Activated T-helper 1 cell treated with Interleukin-2 at 50 U/mL for 16 hours (primary cell): ENCODE data around the gene PHKB.

ENCODE experiments used
- DNase-seq: peaks from one replicate; pipeline ENCODE4 v3.0.0-alpha.2; 2020; ENCODE audit warnings: low read depth

PHKB gene

DNA sequence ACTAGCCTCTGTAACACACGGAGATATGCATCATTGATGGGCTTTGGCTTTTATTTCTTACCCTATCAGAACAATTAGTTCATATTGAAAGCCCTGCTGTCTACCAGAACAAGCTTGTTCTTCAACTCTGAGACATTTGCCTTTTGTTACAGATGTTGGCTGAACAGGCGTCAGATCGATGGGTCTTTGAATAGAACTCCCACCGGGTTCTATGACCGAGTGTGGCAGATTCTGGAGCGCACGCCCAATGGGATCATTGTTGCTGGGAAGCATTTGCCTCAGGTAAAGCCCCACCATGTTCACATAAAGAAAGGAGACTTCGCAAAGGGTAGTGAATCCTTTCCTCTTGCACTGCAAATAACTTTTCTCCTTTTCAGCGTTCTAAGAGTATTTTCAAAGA, 232.1 kb downstream of the PHKB start:
- no peak for DNase-seq

DNA sequence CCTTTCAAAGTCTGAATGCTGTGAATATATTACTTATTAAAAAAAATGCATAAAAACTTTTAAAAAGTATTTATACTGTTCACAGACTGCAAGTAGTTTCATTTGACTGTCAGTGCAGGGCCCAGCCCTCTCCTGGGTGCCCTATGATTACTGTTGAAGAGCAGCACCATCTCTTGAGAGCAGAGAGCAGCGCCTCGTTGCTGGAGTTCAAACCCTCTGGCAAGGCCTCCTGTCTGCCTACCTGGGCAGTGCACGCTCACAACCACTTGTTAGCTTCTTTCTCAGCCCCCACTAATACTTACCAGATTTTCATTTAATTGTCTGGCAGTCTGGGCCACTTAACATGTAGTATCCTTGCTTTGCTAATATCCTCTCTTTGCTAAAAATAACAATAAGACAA, 233.4 kb downstream of the PHKB start:
- DNase-seq: no peak

DNA sequence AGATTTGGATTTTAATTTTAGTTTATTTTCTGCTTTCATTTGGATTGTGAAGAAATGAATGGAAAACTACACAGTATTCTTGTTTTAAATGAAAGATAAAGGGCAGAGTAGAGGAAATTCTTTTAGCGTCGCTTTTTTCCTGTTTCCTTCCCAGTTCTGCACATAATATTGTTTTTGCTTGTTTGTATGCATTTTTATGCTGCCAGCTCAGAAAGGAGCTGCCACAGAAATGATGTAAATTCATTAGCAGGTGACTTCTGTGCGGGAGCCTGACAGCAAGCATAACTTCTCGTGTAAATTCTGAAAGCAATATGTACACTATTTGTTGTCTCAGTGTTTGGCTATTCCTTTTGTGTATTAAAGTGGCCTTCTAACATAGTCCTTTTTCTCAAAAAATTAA, 234.6 kb downstream of the PHKB start:
- no peak for DNase-seq

DNA sequence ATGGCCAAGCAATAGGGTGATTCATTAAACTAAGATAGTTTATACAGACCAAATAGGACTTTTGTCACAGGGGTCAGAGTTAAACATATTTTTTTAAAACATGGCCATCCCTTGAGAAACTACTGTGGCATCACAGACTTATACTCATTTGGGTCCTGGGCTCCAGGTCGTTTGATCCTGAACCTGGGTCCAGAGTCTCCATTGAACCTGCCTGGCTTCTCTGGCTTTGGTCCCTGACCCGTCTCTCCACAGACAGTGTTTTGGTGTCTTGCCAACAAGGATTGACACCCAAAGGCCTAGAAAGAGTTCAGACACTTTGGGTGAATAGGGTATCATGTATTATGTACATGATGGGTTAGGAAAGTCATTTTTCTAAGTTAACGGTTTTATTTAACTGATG, 236.7 kb downstream of the PHKB start:
- no peak for DNase-seq

DNA sequence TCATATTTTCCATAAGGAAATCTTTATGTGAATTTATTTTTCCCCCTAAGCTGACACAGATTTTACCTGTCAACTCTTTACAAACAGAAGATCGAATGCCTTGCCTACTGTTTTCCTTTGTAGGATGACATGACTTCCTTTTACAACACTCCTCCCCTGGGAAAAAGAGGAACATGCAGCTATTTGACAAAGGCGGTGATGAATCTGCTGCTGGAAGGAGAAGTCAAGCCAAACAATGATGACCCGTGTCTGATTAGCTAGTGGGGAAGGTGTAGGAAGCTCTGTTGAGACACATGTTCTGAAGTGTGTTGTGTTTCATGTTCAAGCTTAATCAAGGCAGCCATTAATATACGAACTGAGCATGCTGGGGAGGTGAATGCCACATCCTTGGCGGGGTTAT, 238.0 kb downstream of the PHKB start:
- no peak for DNase-seq

DNA sequence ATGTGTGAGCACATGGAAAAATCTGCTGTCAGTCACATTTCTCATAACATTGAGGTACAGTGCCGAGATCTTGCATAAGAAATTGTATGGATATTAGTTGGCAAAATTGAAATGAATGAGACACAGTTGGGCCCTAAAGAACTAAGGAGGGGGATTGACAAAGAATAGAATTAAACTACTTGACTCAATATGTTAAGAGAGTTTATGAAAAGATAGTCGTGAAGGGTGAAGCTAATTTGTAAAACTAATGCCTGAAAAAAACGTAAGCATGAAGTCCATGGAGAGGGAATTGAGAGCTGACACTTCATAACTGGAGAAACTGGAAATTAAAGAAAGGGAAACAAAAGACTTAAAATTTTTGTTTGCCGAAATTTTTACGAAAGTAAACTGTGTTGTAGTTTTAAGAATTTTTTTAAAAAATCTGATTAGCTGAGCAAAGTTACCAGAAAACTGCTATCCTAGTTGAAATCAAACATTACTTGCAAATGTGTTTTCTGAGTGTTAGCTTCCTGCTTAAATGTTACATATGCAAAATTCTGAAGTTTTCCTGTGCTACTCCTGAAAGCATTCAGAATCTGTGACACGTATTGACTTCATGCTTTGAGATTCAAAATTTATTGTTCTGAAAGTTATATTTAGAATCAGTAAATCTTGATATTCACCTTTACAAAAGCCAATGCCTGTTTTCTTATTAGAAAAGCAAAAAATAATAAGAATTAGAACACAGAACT, 239.9 kb downstream of the PHKB start:
- no peak for DNase-seq

DNA sequence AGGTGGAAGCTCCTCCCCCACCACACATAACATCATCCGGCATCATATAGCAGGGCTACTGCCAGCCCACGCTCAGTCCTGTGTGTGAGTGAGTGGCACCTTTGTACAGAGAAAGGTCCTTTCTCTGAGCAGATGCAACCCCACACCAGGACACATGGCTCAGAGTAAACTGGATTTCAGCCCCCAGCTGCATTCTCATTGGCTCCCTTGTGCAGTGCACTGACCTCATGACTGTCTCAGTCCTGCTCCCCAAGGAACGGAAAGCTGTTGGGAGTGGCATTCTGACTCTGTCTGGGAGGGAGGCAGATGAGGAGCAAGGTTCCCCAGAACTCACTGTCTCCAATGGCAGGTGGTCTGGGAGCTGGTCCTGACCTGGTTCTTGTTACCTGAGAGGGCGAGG, 244.1 kb downstream of the PHKB start:
- no peak for DNase-seq

DNA sequence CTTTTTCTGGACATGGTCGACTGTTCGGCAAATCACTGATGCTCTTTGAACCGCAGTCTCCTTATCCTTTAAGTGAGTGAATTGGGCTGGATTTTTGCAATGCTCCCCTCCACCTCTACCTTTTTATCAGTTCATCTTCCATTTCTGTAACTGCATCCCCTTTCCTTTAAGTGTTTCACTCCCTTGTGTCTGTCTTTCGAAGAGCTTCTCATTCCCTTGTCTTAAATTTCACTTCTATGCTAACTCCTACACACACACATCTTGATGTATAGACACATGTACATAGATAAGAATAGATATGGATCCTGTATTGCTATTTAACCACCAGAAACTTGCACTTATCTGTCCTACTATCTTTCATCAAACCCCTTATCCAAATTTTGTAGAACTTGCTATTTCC, 250.7 kb downstream of the PHKB start:
- no peak for DNase-seq

DNA sequence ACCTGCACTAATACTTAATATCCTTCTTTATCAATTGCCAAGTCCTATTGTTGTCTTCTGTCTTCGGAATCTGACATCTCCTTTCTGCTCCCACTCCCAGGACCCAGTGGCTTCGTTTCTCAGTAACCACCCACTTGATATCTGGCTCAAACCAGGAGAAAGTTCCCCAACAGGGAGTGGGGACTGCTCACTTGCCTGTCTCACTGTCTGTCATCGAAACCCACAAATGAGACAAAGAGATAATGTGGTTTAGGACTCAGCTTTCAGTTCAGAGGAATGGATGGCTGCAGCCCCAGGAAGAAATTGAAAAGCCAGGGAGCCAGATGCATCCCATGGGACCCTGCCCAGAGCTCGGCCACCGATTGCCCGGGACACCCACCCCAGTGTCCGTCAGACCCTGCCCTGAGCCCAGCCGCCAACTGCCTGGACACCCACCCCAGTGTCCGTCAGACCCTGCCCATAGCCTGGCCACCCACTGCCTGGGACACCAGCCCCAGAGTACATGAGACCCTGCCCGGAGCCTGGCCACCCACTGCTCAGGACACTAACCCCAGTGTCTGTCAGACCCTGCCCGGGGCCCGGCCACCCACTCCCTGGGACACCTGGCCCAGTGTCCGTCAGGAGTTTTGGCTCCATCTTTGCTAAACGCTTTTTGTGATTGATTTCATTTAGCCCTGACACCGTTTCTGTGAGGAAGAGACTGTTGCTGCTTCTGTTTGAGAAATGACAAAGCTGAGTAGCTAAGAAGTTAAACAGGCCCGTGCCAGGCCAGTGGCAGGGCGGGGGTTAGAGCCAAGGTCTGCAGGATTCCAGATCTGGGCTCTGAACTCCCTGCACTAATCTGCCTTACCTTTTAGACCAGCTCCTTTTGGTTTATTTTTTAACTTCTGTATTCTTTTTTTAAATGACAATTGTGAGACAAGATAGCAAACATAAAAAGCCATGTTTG, 251.4 kb downstream of the PHKB start:
- DNase-seq: no peak

DNA sequence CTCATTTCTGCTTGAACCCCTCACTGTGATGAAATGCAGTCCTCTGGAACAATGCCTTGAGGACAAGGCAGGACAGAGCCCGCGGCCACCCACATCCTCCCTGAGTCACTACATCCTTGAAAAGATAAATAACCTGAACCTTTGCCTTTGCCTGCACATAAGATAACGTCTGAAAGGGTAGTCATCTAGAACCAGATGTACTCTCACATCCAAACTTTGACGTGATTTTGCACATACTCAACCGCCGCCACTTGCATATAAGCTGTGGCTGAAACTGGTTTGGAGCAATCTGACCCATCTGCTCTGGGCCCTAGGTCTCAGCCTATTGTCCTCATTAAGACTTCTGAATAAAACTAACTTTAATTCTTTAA, 252.1 kb downstream of the PHKB start:
- no peak for DNase-seq

DNA sequence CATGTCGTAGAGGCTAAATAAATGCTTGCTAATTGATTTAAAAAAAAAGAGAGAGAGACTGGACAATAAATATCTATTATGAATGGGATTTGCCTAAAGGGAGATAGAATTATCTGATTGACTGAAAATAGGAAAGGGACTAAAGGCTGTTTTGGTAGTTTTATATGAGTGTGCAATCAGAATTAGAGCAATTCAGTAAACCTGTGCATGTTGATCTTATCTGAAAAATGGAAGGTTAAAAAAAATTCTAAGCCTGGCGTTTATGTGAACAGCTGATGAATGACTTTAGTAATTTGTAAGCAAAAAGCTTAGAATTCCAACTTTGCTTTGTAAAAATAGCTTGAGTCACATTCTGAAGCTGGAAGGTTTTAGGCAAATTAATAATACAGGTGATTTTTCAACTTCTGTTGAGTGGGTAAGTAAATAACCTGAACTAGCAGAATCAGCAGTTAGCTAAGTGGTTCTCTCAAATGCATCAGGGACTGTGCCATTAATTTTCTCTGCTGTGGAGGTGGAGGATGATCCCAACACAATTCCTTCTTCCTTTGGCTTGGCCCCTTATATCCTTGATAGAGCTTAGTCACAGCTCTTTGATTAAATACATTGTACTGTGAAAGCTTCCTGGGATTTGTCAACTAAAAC, 254.4 kb downstream of the PHKB start:
- no peak for DNase-seq

DNA sequence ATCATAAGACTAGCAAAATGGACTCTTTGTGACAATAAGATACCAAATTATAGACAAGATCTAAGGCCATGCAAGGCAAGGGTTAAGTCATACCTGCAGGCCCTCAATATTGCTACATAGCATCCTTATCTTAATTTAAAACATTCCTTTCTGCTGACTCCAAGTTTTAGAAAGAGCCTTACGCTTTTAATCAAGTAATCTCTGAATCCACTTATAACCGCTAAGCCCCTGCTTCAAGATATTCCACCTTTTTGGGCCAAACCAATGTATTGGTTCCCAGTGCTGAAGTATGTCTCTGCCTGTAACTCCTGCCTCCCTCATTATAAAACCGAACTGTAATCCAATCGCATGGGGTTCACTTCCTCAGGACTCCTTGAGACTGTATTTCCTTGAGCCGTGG, 255.4 kb downstream of the PHKB start:
- no peak for DNase-seq

DNA sequence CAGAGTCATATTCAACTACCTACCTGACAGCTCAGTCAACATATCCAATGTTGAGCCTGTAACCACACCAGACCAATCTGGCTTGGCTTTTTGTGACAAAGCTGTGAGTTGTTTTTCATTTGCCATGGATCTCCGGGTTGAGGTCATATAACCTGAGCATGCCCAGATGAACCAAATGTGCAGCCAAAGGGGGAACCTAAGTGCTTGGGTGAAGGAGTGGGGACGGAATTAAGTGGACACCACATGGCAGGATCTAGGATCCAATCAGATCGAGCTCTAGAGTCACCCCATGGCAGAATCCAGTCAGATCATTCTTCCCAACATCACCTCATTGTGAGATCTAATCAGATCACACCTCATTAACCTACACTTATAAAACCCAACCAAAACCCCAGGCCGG, 258.6 kb downstream of the PHKB start:
- DNase-seq: no peak

DNA sequence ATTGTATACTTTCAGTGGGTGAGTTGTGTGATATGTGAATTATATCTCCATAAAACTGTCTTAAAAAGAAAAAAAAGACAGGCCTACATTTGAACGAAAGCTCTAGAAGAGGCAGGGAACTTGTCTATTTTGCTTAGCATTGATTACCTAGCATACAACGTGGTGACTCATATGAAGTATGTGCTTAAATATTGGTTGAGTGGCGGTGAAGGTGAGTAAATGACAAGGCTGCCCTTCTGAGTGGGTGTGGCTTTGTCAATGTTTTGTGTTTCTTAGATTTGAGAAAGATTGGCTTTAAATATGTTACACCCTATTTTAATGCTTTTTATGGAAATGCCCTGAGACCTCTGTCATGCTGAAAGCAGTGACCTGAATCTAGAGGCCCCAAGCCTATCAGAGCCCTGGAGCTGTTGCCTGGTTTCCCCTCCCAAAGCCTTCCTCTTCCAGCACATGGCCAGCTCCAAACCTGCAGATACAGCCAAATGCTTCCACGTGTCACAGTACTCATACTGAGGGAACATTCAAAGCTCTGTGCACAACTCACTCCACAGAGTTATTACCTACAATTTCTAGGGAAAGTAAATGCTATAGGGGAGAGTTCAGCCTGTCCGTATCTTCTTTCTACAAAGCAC, 260.0 kb downstream of the PHKB start:
- no peak for DNase-seq

DNA sequence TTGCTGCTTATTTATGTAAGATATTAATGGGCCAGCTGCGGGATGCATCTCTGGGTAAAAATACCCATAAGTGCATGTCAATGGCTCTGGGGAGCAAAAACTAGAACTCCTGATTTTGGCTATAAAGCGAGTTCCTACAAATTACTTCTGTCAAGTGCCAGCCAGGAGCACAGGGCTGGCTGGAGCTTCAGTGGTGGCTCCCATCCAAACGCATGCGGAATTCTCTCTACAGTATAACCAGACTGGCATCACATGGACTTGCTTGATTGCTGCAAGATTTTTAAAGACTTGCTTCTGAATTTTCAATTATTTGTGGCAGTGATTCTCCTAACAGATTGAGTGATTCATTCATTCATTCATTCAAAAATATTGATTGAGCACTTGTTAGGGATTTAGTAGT, 260.9 kb downstream of the PHKB start:
- no peak for DNase-seq

DNA sequence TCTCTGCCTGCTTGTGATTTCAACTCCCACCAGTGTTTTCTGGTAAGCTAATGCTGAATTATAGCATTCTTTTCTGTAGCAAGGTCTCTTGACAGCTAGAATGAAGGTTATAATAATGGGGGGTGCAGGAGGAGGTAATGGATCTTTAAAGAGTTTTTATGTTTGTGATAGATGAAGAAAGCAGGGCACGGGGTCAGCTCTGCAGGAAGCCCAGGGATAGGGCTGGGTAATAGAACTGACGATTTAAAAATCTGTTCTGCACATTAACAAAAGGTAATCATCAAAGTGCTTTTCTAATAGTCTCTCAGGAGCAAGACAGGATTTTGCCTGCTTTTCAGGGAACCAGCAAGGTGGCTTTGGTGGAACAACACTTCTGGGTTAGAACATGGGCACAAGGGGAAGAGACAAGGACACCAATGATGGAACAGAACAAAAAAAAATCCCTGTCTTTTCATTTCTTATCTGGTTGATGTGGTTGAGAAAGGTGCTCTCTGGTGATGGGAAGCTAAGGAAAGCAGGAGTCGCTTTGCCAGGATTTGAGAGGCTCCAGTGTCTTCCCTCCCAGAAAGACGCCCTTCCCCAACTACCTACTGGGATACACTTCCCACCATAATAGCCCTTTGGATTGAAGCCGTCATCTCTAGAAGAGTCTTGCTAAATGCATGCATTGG, 263.1 kb downstream of the PHKB start:
- no peak for DNase-seq

DNA sequence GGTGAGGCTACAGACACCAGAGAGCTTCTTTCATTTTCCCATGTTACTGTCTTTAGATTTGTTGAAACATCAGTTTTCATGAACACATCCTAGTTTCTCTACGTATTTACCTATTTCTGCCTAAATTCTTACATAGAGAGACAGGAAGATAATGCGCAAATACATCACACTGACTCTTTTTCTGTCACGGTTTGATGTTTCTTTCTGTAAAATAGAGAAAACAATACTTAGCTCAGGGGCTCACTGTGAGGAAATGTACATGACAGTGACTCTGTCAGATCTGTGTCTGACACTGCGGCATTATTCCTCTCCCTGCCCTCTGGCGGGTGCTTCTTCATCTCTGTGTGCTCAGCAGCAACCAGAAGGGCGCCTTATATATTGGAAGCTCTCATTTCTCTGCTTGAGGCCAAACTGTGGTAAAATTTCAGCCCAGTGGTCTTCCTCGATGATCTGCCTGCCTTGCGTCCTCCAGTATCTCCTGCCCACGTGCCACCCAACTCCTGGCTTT, 264.1 kb downstream of the PHKB start:
- no peak for DNase-seq

DNA sequence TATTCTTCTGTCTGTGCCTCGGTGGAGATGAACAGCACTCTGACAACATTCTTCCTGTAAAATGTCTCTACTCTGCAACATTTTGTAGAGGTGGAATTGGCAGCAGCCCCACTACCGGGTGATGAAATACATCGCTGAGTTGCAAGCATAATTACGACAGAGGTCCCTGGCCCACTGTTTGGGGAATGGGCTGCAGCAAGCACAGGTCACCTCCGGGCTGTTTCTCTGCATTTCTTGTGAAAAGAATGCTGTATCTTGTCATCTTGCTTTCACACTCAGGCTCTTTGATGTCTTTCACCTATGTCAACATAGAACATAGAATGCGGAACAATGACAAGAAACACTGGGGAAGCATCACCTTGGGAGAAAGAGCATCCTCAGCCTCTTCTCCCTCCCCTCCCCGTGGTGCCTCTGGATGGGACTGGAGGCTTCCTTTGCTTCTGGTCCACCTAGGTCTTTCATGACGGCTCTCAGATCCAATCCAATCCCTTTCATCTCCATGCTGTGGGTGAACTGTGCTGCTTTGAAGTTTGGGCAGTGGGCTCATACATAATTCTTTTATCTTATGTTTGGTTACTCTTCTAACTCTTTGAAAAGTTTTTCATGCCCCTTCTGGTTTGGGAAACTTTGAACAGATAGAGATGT, 265.0 kb downstream of the PHKB start:
- DNase-seq: no peak

DNA sequence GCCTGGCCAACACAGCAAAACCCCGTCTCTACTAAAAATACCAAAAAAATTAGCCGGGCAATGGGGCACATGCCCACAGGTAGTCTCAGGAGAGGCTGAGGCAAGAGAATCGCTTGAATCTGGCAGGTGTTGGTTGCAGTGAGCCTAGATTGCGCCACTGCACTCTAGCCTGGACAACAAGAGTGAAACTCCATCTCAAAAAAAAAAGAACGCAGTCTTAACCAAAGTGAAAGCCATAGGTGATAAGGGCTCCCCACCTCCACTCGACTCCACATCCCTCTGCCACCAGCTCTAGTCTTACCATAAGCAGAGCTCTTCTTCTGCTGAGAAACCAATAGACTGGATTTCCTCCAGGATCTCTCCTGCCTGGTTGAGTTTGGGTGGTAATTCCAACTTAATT, 266.0 kb downstream of the PHKB start:
- DNase-seq: no peak

DNA sequence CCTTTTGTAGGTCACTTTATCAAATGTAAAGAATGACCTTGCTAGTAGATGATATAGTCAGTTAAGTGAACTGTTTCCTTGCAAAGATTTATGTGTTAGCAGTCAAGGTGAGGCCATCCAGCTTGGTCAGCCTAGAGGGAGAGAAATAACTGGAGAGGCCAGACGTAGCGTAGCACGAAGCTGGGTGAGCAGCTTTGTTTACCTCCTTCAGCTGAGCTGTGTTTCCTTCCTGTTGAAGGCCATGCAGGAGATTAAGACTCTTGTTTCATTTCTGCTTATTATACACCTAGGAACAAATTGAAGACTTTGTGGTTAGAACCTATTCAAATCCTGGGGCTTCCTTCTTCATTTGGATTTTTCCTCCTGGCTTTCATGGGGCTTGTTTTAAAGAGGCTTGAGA, 267.1 kb downstream of the PHKB start:
- DNase-seq: no peak

DNA sequence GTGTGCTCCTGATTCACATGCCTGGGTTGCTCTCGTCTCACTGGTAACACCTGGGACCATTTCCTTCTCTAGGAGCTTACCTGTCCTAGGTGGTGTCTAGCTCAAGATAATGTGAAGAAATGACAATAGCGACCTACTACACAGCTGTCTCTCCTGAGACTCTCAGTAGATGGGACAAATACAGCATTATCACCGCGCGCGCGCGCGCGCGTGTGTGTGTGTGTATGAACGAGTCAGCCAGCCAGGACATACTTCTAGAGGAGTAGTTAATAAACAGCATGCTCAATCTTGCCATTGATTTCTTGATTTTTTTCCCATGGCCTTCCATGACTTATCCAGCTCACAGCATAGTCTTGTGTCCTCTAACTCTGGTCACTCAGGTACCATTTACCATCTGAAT, 268.6 kb downstream of the PHKB start:
- no peak for DNase-seq
